GM19238 (cell line): ENCODE measurements around the gene RNF113A.
"Not testable (repeated sequence)": the region's sequence is repeated elsewhere in the genome, so short reads cannot be mapped to it uniquely, and the experiment has no call there.

Experiments used
- DNase-seq: peaks from one replicate; pipeline ENCODE4 v3.0.0; 2011; ENCODE audit warnings: low spot score; ENCODE audit not compliant: insufficient read length

RNF113A gene

DNA sequence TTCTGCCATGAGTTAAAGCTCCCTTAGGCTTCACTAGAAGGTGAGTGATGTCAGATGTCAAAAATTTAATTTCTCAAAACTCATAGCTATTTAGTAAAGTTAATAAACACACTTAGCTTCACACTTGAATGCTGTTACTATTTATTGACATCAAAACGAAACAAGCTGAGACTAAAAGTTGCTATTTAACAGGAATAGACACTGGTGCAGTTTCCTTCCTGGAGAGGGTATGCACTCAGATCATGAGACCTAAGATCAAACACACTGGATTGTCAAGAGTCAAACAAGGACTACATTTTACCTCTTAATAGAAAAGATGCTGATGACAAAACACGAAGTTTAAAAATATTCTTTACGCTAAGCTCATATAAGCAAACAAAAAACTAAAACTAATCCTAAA, 37.6 kb downstream of the RNF113A start:
- no peak for DNase-seq

DNA sequence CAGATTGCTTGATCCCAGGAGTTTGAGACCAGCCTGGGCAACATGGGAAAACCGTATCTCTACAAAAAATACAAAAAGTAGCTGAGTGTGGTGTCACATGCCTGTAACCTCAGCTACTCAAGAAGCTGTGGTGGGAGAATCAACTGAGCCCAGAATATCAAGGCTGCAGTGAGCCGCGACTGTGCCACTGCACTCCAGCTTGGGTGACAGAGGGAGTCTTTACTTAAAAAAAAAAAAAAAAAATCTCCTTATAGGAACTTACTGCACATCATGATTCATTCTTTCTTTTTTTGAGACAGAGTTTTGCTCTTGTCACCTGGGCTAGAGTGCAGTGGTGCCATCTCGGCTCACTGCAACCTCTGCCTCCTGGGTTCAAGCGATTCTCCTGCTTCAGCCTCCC, 43.1 kb downstream of the RNF113A start:
- DNase-seq = no peak

DNA sequence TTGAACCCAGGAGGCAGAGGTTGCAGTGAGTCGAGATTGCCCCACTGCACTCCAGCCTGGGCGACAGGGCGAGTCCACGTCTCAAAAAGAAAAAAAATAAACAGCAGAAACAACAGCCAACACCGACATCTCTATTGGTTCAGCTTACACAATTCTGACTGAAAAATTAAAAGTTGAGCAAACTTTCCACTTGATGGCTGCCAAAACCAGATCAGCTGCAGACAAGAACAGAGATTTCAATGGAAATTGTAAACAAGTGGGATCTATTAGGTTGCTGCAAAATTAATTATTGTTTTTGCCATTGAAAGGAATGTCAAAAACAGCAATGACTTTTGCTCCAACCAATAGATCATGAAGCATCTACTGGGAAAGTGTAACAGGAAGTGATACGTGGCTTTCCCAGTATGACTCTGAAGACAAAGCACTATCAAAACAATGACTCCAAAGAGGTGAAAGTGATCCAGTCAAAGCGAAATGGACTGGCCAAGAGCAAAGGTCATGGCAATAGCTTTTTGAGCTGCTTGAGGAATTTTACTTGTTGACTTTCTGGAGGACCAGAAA, 45.1 kb downstream of the RNF113A start:
- DNase-seq = no peak

DNA sequence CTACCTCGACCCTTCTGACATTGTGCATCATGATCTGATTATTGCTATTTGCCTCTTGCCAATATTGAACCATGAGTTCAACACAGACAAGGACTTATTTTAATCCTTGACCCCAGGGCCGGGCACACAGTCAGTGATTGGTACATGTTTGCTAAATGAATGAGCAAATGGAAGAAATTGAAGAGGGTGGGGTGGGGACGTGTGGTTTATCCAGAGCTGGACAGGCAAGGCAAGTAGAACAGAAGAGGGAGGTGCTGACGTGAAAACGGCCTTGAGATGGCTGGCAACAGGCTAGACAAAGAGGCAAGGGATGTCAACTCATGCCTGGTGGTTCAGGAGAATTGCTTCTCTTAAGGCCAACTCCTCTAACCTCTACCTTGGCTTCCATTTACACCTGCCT, 47.3 kb downstream of the RNF113A start:
- not testable (repeated sequence) for DNase-seq

DNA sequence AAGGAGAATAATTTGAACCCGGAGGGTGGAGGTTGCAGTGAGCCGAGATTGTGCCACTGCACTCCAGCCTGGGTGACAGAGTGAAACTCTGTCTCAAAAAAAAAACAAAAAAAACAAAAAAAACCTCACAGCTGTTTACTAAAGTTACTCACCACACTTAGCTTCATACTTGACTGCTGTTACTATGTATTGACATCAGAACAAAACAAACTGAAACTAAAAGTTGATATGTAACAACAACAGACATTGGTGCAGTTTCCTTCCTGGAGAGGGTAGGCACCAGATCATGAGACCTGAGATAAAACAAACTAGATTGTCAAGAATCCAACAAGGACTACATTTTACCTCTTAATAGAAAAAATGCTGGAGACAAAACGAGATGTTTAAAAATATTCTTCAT, 49.8 kb downstream of the RNF113A start:
- peak; percentile 29 for DNase-seq
